ENCODE results near the gene PTPRT. TPM values are rescaled to one million over a fixed set of nuclear protein-coding genes. Genes with fewer than 3 reads are reported as not detected.

The PTPRT gene
- total RNA-seq, 4 donors from 2014 or later, result under 0.01 to 0.64 (median 0.40) TPM

DNA sequence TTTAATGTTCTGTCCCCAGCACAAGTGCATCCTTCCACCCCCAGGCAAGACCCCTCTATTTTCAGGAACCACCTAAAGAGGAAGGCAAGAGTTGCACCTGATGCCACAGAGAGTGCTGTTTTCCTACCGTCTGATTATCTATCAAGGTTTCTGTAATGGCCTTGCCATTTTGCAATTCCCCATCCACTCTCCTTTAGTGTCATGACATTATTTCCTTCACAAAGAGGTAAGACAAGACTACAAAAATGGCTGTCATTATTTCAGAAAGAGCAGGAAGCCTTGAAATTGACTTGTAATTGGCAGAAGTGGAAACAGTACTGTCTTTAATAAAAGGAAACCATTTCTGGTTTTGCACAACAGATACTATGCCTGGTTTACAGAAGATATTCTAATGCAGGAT, 426.7 kb downstream of the PTPRT start:
- TF ChIP-seq EP300 (IDR thresholded peaks at IDR 0.05; ENCODE audit: low read depth) (no peak), POLR2A (IDR thresholded peaks at IDR 0.05) (no peak), POLR2AphosphoS5 (IDR thresholded peaks at IDR 0.05) (no peak), CTCF (IDR thresholded peaks at IDR 0.05) (no peak)
- DNase-seq, result no peak
- Histone ChIP-seq H3K4me3 (no peak overlapping the region), H3K27me3 (no peaks in the 10 kb centered on the region), H3K36me3 (no peaks in the 10 kb centered on the region), H3K4me1 (no peaks in the 10 kb centered on the region), H3K27ac (no peak overlapping the region), H3K9me3 (no peaks in the 10 kb centered on the region)
- intact Hi-C loops (cut with DNase I; ENCODE audit: low total_unique reads) (no loop called here), in situ Hi-C loops (cut with MboI; ENCODE audit: low pct_ligation_motif_present in 1 of 4, low pct_unique_long_range_greater_than_20kb in 1 of 4, low sequenced_read_pairs in 3 of 4) (no loop called here)
- 83 to 96% methylated on average over 1 of the region's 1 CpG for WGBS, 2 donors (ENCODE audit: low coverage in 1 of 2)

- intact Hi-C loops (cut with DNase I; ENCODE audit: low total_unique reads), result no loop called here
- Histone ChIP-seq H3K9me3 (no peaks in the 10 kb centered on the region), H3K4me1 (no peaks in the 10 kb centered on the region), H3K4me3 (no peak overlapping the region), H3K27me3 (no peaks in the 10 kb centered on the region), H3K27ac (no peak overlapping the region), H3K36me3 (no peaks in the 10 kb centered on the region)
- in situ Hi-C loops (cut with MboI; ENCODE audit: low pct_ligation_motif_present in 1 of 4, low pct_unique_long_range_greater_than_20kb in 1 of 4, low sequenced_read_pairs in 3 of 4), result no loop called here
- 36% methylated on average over 1 of the region's 1 CpG; no CpG with 5 or more reads in 1 of the 2 donors for WGBS, 2 donors (ENCODE audit: low coverage in 1 of 2)
- TF ChIP-seq POLR2A (IDR thresholded peaks at IDR 0.05), result no peak
- no peak for TF ChIP-seq POLR2AphosphoS5 (IDR thresholded peaks at IDR 0.05)
- TF ChIP-seq EP300 (IDR thresholded peaks at IDR 0.05; ENCODE audit: low read depth), result no peak
- TF ChIP-seq CTCF (IDR thresholded peaks at IDR 0.05), result no peak
- DNase-seq, result no peak
These were observed 432.7 kb downstream of the PTPRT start for GRCh38 chr20:42756991-42757390.

DNA sequence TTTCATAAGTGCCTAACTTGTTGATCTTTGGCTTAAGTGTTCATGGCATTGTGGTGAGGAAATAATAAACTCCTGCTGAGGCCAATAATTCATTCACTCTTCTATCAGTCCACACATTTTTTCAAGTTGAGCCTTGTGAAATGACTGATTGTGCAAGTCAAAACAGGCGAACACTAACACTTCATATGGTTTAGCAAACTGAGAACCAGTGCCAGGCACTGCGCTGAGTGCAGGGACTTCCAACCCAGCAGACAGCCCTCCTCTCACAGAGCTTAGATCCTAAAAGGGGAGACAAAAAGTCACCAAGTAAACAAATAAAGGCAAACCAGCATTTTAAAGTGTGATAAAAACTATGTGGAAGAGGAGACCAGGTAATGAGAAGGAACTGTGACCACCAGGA, 435.0 kb downstream of the PTPRT start:
- TF ChIP-seq EP300 (IDR thresholded peaks at IDR 0.05; ENCODE audit: low read depth) (no peak), CTCF (IDR thresholded peaks at IDR 0.05) (no peak)
- 17 to 69% methylated on average over 1 to 2 of the region's 2 CpGs for WGBS, 2 donors (ENCODE audit: low coverage in 1 of 2)
- H3K36me3 ChIP-seq, result no peaks in the 10 kb centered on the region
- DNase-seq, result no peak
- no peaks in the 10 kb centered on the region for H3K27me3 ChIP-seq
- no peak overlapping the region for H3K27ac ChIP-seq
- no peaks in the 10 kb centered on the region for H3K4me1 ChIP-seq
- H3K9me3 ChIP-seq, result no peaks in the 10 kb centered on the region
- in situ Hi-C loops (cut with MboI; ENCODE audit: low pct_ligation_motif_present in 1 of 4, low pct_unique_long_range_greater_than_20kb in 1 of 4, low sequenced_read_pairs in 3 of 4) (no loop called here), intact Hi-C loops (cut with DNase I; ENCODE audit: low total_unique reads) (no loop called here)
- H3K4me3 ChIP-seq, result no peak overlapping the region

GRCh38 chr20:42752620-42753019, 437.1 kb downstream of the PTPRT start:
- intact Hi-C loops (cut with DNase I; ENCODE audit: low total_unique reads) (no loop called here), in situ Hi-C loops (cut with MboI; ENCODE audit: low pct_ligation_motif_present in 1 of 4, low pct_unique_long_range_greater_than_20kb in 1 of 4, low sequenced_read_pairs in 3 of 4) (no loop called here)
- Histone ChIP-seq H3K27ac (no peak overlapping the region), H3K27me3 (no peaks in the 10 kb centered on the region), H3K9me3 (no peaks in the 10 kb centered on the region), H3K36me3 (no peaks in the 10 kb centered on the region), H3K4me1 (no peaks in the 10 kb centered on the region), H3K4me3 (no peak overlapping the region)
- TF ChIP-seq EP300 (IDR thresholded peaks at IDR 0.05; ENCODE audit: low read depth) (no peak), CTCF (IDR thresholded peaks at IDR 0.05) (no peak), POLR2AphosphoS5 (IDR thresholded peaks at IDR 0.05) (no peak), POLR2A (IDR thresholded peaks at IDR 0.05) (no peak)
- no peak for DNase-seq
- WGBS, 2 donors (ENCODE audit: low coverage in 1 of 2), result 59 to 73% methylated on average over 3 of the region's 3 CpGs

Data from transverse colon (tissue), 4 donors.